HG03571 (cell line): Measurements from ENCODE around the gene AP4E1.
"Not testable (repeated sequence)": the region's sequence is repeated elsewhere in the genome, so short reads cannot be mapped to it uniquely, and the experiment has no call there.

Experiments
- ATAC-seq: cut with Tn5 transposase; IDR thresholded peaks from one replicate; pipeline ENCODE4 v1.9.1; 2021; ENCODE audit not compliant: unreplicated experiment

Gene AP4E1

GRCh38 chr15:50888054-50888453, 20.4 kb upstream of the AP4E1 start:
- ATAC-seq, result no peak

- no peak for ATAC-seq
These were observed 18.9 kb upstream of the AP4E1 start for GRCh38 chr15:50889589-50889988.

- no peak for ATAC-seq
These were observed 17.7 kb upstream of the AP4E1 start for GRCh38 chr15:50890751-50891150.

- no peak for ATAC-seq
These were observed 17.3 kb upstream of the AP4E1 start for GRCh38 chr15:50891159-50891558.

GRCh38 chr15:50893976-50894375, 14.5 kb upstream of the AP4E1 start:
- no peak for ATAC-seq

GRCh38 chr15:50901390-50901789, 7.1 kb upstream of the AP4E1 start:
- ATAC-seq, result not testable (repeated sequence)

GRCh38 chr15:50904211-50904610, 4.3 kb upstream of the AP4E1 start:
- ATAC-seq, result no peak

GRCh38 chr15:50905055-50905454, 3.4 kb upstream of the AP4E1 start:
- no peak for ATAC-seq

- ATAC-seq, result peak; percentile 50
These were observed 1.4 kb upstream of the AP4E1 start for GRCh38 chr15:50906954-50907600.

GRCh38 chr15:50907601-50908208, 778 bp upstream of the AP4E1 start:
- ATAC-seq, result peak; percentile 11

- peak; percentile 0 for ATAC-seq
These were observed 481 bp downstream of the AP4E1 start for GRCh38 chr15:50909010-50909317.

GRCh38 chr15:50910426-50910795, 1.9 kb downstream of the AP4E1 start:
- not testable (repeated sequence) for ATAC-seq

- ATAC-seq, result no peak
These were observed 2.5 kb downstream of the AP4E1 start for GRCh38 chr15:50911001-50911400.

- no peak for ATAC-seq
These were observed 3.1 kb downstream of the AP4E1 start for GRCh38 chr15:50911621-50912020.

- no peak for ATAC-seq
These were observed 7.9 kb downstream of the AP4E1 start for GRCh38 chr15:50916400-50916799.

- ATAC-seq, result not testable (repeated sequence)
These were observed 10.9 kb downstream of the AP4E1 start for GRCh38 chr15:50919359-50919758.

GRCh38 chr15:50925281-50925680, 16.8 kb downstream of the AP4E1 start:
- ATAC-seq, result no peak

- no peak for ATAC-seq
These were observed 20.6 kb downstream of the AP4E1 start for GRCh38 chr15:50929062-50929461.

GRCh38 chr15:50930792-50931191, 22.3 kb downstream of the AP4E1 start:
- ATAC-seq, result no peak

- ATAC-seq, result no peak
These were observed 24.9 kb downstream of the AP4E1 start for GRCh38 chr15:50933341-50933740.

- ATAC-seq, result no peak
These were observed 30.0 kb downstream of the AP4E1 start for GRCh38 chr15:50938525-50938924.

- ATAC-seq, result no peak
These were observed 31.4 kb downstream of the AP4E1 start for GRCh38 chr15:50939911-50940310.

GRCh38 chr15:50940506-50940905, 32.0 kb downstream of the AP4E1 start:
- no peak for ATAC-seq
